Mesenchymal stem cell (in vitro differentiated cells and primary cell): ENCODE results near the gene SCFD2.

Source experiments
- DNase-seq: peaks from one replicate; pipeline ENCODE4 v3.0.0-alpha.2; 2013
- H2AFZ ChIP-seq: one replicate; pipeline ENCODE4 v1.6.1; 2013; ENCODE audit warnings: low read depth, mild to moderate bottlenecking, control low read depth, inconsistent platforms, low read length, moderate library complexity
- H2AK5ac ChIP-seq: 2 replicates; pipeline ENCODE4 v1.6.1; 2013; ENCODE audit warnings: low read length, moderate library complexity, mild to moderate bottlenecking, inconsistent platforms; ENCODE audit not compliant: severe bottlenecking
- H2BK120ac ChIP-seq: one replicate; pipeline ENCODE4 v1.6.1; 2013; ENCODE audit warnings: low read depth, mild to moderate bottlenecking, inconsistent platforms, low read length, moderate library complexity
- H2BK12ac ChIP-seq, 2 experiments: one replicate each; pipeline ENCODE4 v1.6.1; 2013; ENCODE audit warnings: inconsistent platforms in 2 of 2, low read length in 2 of 2, mild to moderate bottlenecking in 2 of 2, moderate library complexity in 2 of 2, control low read depth in 1 of 2
- H2BK15ac ChIP-seq: one replicate; pipeline ENCODE4 v1.6.1; 2013; ENCODE audit warnings: mild to moderate bottlenecking, low read depth, inconsistent platforms; ENCODE audit not compliant: poor library complexity, severe bottlenecking
- H2BK5ac ChIP-seq: 2 replicates; pipeline ENCODE4 v1.6.1; 2013; ENCODE audit warnings: low read depth, mild to moderate bottlenecking, low read length, control low read depth, inconsistent platforms; ENCODE audit not compliant: poor library complexity, severe bottlenecking
- H3K14ac ChIP-seq, 2 experiments: one replicate each; pipeline ENCODE4 v1.6.1; 2013; ENCODE audit warnings: inconsistent platforms in 2 of 2, low read length in 2 of 2, control low read depth in 1 of 2, mild to moderate bottlenecking in 1 of 2, moderate library complexity in 1 of 2
- H3K18ac ChIP-seq, 2 experiments: one replicate each; pipeline ENCODE4 v1.6.1; 2013; ENCODE audit warnings: inconsistent platforms in 2 of 2, low read length in 2 of 2, control low read depth in 1 of 2, low read depth in 1 of 2, mild to moderate bottlenecking in 1 of 2
- H3K23ac ChIP-seq, 2 experiments: one replicate each; pipeline ENCODE4 v1.6.1; 2013; ENCODE audit warnings: inconsistent platforms in 2 of 2, low read length in 2 of 2, mild to moderate bottlenecking in 2 of 2, moderate library complexity in 2 of 2, control low read depth in 1 of 2
- H3K27ac ChIP-seq: 2 replicates; pipeline ENCODE4 v1.5.1; 2013; ENCODE audit warnings: mild to moderate bottlenecking, moderate library complexity, low read length, control low read depth, inconsistent platforms; ENCODE audit not compliant: poor library complexity, severe bottlenecking
- H3K27me3 ChIP-seq, 2 experiments: 2 replicates each; pipeline versions ENCODE4 v1.6.1 to v1.7.0; 2013; ENCODE audit warnings: low read length in 2 of 2, mild to moderate bottlenecking in 2 of 2, moderate library complexity in 2 of 2, control low read depth in 1 of 2, inconsistent platforms in 1 of 2; ENCODE audit not compliant: control insufficient read depth in 1 of 2, insufficient read depth in 1 of 2
- H3K36me3 ChIP-seq, 2 experiments: 2 replicates each; pipeline versions ENCODE4 v1.6.1 to v1.7.0; 2013; ENCODE audit warnings: low read length in 2 of 2, control low read depth in 1 of 2, inconsistent platforms in 1 of 2, low read depth in 1 of 2, mild to moderate bottlenecking in 1 of 2; ENCODE audit not compliant: insufficient read depth in 2 of 2, control insufficient read depth in 1 of 2
- H3K4ac ChIP-seq, 2 experiments: one replicate each; pipeline ENCODE4 v1.6.1; 2013; ENCODE audit warnings: inconsistent platforms in 2 of 2, low read length in 2 of 2, mild to moderate bottlenecking in 2 of 2, moderate library complexity in 2 of 2, control low read depth in 1 of 2, low read depth in 1 of 2
- H3K4me1 ChIP-seq: 2 replicates; pipeline ENCODE4 v1.6.1; 2013; ENCODE audit warnings: low read depth, low read length, control low read depth; ENCODE audit not compliant: control insufficient read depth, insufficient read depth
- H3K4me2 ChIP-seq: 2 replicates; pipeline ENCODE4 v1.6.1; 2013; ENCODE audit warnings: low read length, mild to moderate bottlenecking, inconsistent platforms; ENCODE audit not compliant: poor library complexity, severe bottlenecking
- H3K4me3 ChIP-seq, 2 experiments: 2 replicates each; pipeline versions ENCODE4 v1.5.1 to v1.7.0; 2013; ENCODE audit warnings: low read length in 2 of 2, mild to moderate bottlenecking in 2 of 2, control low read depth in 1 of 2, low read depth in 1 of 2; ENCODE audit not compliant: insufficient read depth in 1 of 2
- H3K79me1 ChIP-seq: replicated peaks from 2 replicates; pipeline ENCODE4 v1.6.1; 2013; ENCODE audit warnings: mild to moderate bottlenecking, control low read depth, low read length, inconsistent platforms; ENCODE audit not compliant: poor library complexity, severe bottlenecking
- H3K9ac ChIP-seq: 2 replicates; pipeline ENCODE4 v1.7.0; 2013; ENCODE audit warnings: mild to moderate bottlenecking, low read length, moderate library complexity
- H3K9me3 ChIP-seq: 2 replicates; pipeline ENCODE4 v1.7.0; 2013; ENCODE audit warnings: mild to moderate bottlenecking, low read length; ENCODE audit not compliant: control insufficient read depth
- H4K8ac ChIP-seq: one replicate; pipeline ENCODE4 v1.6.1; 2013; ENCODE audit warnings: inconsistent platforms, mild to moderate bottlenecking, low read length, moderate library complexity
- H4K91ac ChIP-seq: one replicate; pipeline ENCODE4 v1.6.1; 2013; ENCODE audit warnings: mild to moderate bottlenecking, low read length, inconsistent platforms
- WGBS: methylation state at CpG from one replicate; pipeline ENCODE4 v1.1.7; 2013; ENCODE audit warnings: mixed read lengths; 5-methylcytosine and 5-hydroxymethylcytosine counted together

SCFD2 gene

GRCh38 chr4:52852041-52852440 is 513.8 kb downstream of the SCFD2 start:
- Histone ChIP-seq H2BK15ac (no peak overlapping the region), H3K4me3 (peak overlapping the region in 1 of 2 experiments; percentile 38), H3K27ac (no peak overlapping the region), H2BK5ac (no peak overlapping the region), H3K9me3 (peaks cover 3% of the 10 kb centered on the region), H2BK12ac (peak overlapping the region in 1 of 2 experiments; percentile 38), H3K27me3 (peaks cover 0 to under 1% of the 10 kb centered on the region in 2 experiments), H4K8ac (no peak overlapping the region), H3K36me3 (no peaks in the 10 kb centered on the region), H3K14ac (no peak overlapping the region), H2BK120ac (no peak overlapping the region), H3K4me2 (no peak overlapping the region), H3K23ac (no peak overlapping the region), H3K4me1 (peaks cover 2% of the 10 kb centered on the region), H2AK5ac (no peak overlapping the region), H3K18ac (no peak overlapping the region), H3K79me1 (no peaks in the 10 kb centered on the region), H4K91ac (peak overlapping the region; percentile 55), H3K4ac (no peak overlapping the region), H3K9ac (peak overlapping the region; percentile 63), H2AFZ (no peak overlapping the region)
- WGBS = 76% methylated on average over 1 of the region's 1 CpG
- no peak for DNase-seq

DNA sequence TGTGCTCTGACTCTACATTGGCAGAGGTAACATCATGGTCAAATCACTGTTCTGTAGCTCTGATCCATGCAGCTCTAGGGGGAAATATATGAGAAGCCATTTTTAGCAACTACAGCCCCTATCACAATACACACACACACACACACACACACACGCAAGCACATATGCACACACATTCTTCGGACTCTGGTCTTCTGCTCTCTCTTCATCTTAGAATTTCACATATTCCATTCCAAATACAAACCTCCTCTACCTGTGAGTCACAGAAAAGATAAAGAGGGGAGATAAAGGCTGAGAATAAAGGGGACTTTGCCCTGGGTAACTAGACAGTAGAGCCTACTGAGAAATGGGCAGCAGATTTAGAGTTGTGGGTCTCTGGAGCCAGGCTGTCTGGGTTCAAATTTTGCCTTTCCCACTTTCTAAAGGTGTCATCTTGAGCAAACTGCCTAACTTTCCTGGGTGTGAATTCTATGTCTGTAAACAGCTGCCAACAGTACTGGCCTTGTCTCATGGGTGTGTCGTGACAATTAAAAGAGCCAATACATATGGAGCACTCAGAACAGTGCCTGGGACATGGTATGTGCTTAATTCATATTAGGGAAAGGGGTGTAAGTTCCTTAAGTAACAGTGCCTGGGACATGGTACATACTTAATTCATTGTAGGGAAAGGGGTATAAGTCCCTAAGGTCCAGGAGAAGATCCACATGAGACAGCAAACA is 515.3 kb downstream of the SCFD2 start:
- Histone ChIP-seq H3K27ac (no peak overlapping the region), H3K9ac (no peak overlapping the region), H3K27me3 (no peaks in the 10 kb centered on the region), H3K4me1 (peaks cover 2% of the 10 kb centered on the region), H2BK12ac (no peak overlapping the region), H2BK15ac (no peak overlapping the region), H2BK120ac (no peak overlapping the region), H2AK5ac (no peak overlapping the region), H3K36me3 (no peaks in the 10 kb centered on the region), H3K4me2 (no peak overlapping the region), H3K4ac (no peak overlapping the region), H2AFZ (no peak overlapping the region), H3K23ac (no peak overlapping the region), H3K79me1 (no peaks in the 10 kb centered on the region), H3K14ac (no peak overlapping the region), H2BK5ac (no peak overlapping the region), H4K8ac (no peak overlapping the region), H3K9me3 (no peaks in the 10 kb centered on the region), H4K91ac (no peak overlapping the region), H3K18ac (no peak overlapping the region), H3K4me3 (no peak overlapping the region)
- DNase-seq = no peak
- 100% methylated on average over 3 of the region's 3 CpGs for WGBS

DNA sequence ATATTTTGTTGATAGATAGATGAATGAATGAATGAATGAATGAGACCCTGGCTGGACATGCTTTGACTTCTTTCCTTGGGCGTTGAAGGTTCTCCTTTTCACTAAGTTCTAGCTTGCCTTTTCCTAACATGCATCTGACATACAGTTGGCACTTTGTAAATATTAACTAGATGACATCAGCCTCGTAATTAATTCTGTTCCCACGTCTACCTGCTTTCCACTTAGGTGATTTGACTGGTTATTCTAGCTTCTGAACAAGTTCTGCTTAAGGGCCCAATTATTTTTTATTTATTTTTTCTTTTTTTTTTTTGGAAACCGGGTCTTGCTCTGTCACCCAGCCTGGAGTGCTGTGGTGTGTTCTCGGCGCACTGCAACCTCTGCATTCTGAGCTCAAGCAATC is 517.6 kb downstream of the SCFD2 start:
- Histone ChIP-seq H3K27ac (no peak overlapping the region), H4K91ac (no peak overlapping the region), H3K4ac (no peak overlapping the region), H3K18ac (no peak overlapping the region), H3K9me3 (no peaks in the 10 kb centered on the region), H3K4me1 (peaks cover 2% of the 10 kb centered on the region), H2AFZ (no peak overlapping the region), H2BK5ac (no peak overlapping the region), H3K79me1 (no peaks in the 10 kb centered on the region), H3K27me3 (no peaks in the 10 kb centered on the region), H3K9ac (no peak overlapping the region), H3K4me3 (no peak overlapping the region), H2BK15ac (no peak overlapping the region), H2BK120ac (no peak overlapping the region), H2AK5ac (no peak overlapping the region), H2BK12ac (no peak overlapping the region), H4K8ac (no peak overlapping the region), H3K4me2 (no peak overlapping the region), H3K23ac (no peak overlapping the region), H3K36me3 (no peaks in the 10 kb centered on the region), H3K14ac (no peak overlapping the region)
- DNase-seq = no peak
- WGBS = 99% methylated on average over 6 of the region's 6 CpGs

GRCh38 chr4:52846502-52846901 is 519.4 kb downstream of the SCFD2 start:
- Histone ChIP-seq H3K18ac (no peak overlapping the region), H3K4ac (no peak overlapping the region), H2AK5ac (no peak overlapping the region), H3K27me3 (peaks cover 0 to 5% of the 10 kb centered on the region in 2 experiments), H3K9ac (no peak overlapping the region), H3K9me3 (no peaks in the 10 kb centered on the region), H2BK120ac (no peak overlapping the region), H3K79me1 (no peaks in the 10 kb centered on the region), H3K14ac (no peak overlapping the region), H4K91ac (no peak overlapping the region), H3K23ac (no peak overlapping the region), H3K4me1 (no peaks in the 10 kb centered on the region), H3K4me3 (no peak overlapping the region), H2BK15ac (no peak overlapping the region), H3K36me3 (no peaks in the 10 kb centered on the region), H2AFZ (no peak overlapping the region), H2BK5ac (no peak overlapping the region), H4K8ac (no peak overlapping the region), H2BK12ac (no peak overlapping the region), H3K27ac (no peak overlapping the region), H3K4me2 (no peak overlapping the region)
- 97% methylated on average over 2 of the region's 2 CpGs for WGBS
- DNase-seq = no peak
